ENCODE data around the gene KIF26B.

KIF26B gene

GRCh38 chr1:245188403-245188802 is 33.6 kb downstream of the KIF26B start:
- no peak for DNase-seq (ENCODE audit: low read depth)
- TF ChIP-seq, protein P1, sequence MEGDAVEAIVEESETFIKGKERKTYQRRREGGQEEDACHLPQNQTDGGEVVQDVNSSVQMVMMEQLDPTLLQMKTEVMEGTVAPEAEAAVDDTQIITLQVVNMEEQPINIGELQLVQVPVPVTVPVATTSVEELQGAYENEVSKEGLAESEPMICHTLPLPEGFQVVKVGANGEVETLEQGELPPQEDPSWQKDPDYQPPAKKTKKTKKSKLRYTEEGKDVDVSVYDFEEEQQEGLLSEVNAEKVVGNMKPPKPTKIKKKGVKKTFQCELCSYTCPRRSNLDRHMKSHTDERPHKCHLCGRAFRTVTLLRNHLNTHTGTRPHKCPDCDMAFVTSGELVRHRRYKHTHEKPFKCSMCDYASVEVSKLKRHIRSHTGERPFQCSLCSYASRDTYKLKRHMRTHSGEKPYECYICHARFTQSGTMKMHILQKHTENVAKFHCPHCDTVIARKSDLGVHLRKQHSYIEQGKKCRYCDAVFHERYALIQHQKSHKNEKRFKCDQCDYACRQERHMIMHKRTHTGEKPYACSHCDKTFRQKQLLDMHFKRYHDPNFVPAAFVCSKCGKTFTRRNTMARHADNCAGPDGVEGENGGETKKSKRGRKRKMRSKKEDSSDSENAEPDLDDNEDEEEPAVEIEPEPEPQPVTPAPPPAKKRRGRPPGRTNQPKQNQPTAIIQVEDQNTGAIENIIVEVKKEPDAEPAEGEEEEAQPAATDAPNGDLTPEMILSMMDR (IDR thresholded peaks at IDR 0.05; ENCODE audit: low read depth, low read length): no peak
- TF ChIP-seq MAX (IDR thresholded peaks at IDR 0.05; ENCODE audit: low read depth, low read length): no peak
- TF ChIP-seq POLR2A (IDR thresholded peaks at IDR 0.05; ENCODE audit: extremely low read depth, insufficient read length): no peak
- TF ChIP-seq MYC (IDR thresholded peaks at IDR 0.05; ENCODE audit: low read depth, low read length): no peak
- no peak overlapping the region for H3K4me3 ChIP-seq (ENCODE audit: low read depth, low read length)

DNA sequence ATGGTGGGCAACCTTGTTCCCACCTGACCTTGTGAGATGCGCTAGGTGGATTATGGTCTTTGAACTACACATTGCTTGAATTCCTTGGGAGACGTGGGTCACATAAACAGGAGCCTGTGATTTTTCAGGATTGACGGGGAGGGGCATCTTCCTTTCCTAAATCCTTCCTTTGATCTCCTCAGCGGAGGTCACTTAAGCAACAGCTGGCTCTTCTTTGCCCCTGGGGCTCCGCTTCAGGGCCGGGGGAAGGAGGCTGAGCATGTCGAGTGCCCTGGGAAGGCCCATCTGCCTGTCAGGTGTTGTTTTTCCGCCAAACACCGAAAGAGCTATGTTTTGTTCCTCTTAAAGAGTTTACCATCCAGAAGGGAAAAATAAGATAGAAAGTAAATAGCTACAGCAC is 40.6 kb downstream of the KIF26B start:
- no peak for TF ChIP-seq MYC (IDR thresholded peaks at IDR 0.05; ENCODE audit: low read depth, low read length)
- TF ChIP-seq, protein P1 (IDR thresholded peaks at IDR 0.05; ENCODE audit: low read depth, low read length): no peak
- no peak for TF ChIP-seq MAX (IDR thresholded peaks at IDR 0.05; ENCODE audit: low read depth, low read length)
- no peak for TF ChIP-seq POLR2A (IDR thresholded peaks at IDR 0.05; ENCODE audit: extremely low read depth, insufficient read length)
- DNase-seq (ENCODE audit: low read depth): no peak
- H3K4me3 ChIP-seq (ENCODE audit: low read depth, low read length): no peak overlapping the region

- TF ChIP-seq MYC (IDR thresholded peaks at IDR 0.05; ENCODE audit: low read depth, low read length) (no peak), MAX (IDR thresholded peaks at IDR 0.05; ENCODE audit: low read depth, low read length) (no peak), POLR2A (IDR thresholded peaks at IDR 0.05; ENCODE audit: extremely low read depth, insufficient read length) (no peak)
- TF ChIP-seq, protein P1 (IDR thresholded peaks at IDR 0.05; ENCODE audit: low read depth, low read length): no peak
- no peak for DNase-seq (ENCODE audit: low read depth)
- H3K4me3 ChIP-seq (ENCODE audit: low read depth, low read length): no peak overlapping the region
Observed at GRCh38 chr1:245197121-245197520, 42.3 kb downstream of the KIF26B start.

DNA sequence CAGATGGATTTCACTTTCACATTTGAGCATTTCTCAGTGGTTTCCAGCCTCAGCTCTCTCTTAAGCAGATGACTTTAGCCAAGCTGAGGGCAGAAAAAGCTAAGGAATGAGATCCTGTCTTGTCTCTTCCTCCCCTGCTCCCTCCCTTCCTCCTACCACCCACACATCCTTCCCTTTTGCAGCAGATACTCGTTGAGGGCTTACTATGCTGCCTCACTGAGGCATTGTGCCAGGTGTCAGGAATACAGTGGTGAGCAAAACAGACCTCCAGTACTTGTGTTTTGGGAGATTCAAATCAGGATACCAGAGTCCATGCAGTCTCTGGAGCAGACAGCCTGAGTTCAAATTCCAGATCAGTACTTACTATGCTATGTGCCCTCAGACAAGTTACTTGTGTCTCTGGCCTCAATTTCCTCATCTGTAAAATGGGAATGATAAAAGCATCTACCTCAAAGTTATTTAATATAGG is 43.2 kb downstream of the KIF26B start:
- TF ChIP-seq, protein P1 (IDR thresholded peaks at IDR 0.05; ENCODE audit: low read depth, low read length): no peak
- TF ChIP-seq MYC (IDR thresholded peaks at IDR 0.05; ENCODE audit: low read depth, low read length) (no peak), MAX (IDR thresholded peaks at IDR 0.05; ENCODE audit: low read depth, low read length) (no peak), POLR2A (IDR thresholded peaks at IDR 0.05; ENCODE audit: extremely low read depth, insufficient read length) (no peak)
- DNase-seq (ENCODE audit: low read depth): no peak
- H3K4me3 ChIP-seq (ENCODE audit: low read depth, low read length): no peak overlapping the region

DNA sequence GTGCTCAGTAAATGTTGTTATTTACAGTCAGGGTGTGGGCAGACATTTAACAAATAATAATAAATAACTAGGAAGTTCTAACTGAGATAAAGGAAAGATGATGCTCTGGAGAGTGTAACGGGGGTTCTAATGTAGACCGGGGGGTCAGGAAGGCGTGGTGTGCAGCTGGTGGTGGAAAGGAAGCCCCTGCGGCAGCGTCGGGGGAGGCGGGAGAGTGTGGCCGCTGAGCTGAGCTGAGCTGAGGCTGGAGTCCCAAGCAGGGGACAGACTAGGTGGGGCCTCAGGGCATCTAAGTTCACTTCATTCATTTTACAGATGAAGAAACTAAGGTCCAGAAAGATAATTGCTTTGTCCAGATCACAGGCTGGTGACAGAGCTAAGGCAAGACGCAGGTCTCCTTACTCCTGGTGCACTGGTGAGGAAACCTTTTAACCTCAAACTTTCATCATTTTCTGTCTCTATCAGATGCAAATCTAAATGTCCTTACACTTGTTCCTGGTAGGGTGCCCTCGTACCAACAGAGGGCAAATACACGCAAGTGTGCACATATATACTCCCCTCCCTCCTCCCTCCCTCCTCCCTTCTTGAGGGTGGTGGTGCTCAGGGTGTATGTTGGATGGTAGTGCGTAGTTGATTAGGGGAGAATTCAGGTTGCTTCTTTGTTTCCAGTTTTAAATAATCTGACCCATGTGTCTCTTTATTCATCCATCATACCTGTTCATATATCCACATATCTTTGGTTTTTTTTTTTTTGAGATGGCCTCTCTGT is 44.1 kb downstream of the KIF26B start:
- DNase-seq (ENCODE audit: low read depth): no peak
- TF ChIP-seq, protein P1 (IDR thresholded peaks at IDR 0.05; ENCODE audit: low read depth, low read length): no peak
- no peak for TF ChIP-seq MAX (IDR thresholded peaks at IDR 0.05; ENCODE audit: low read depth, low read length)
- no peak for TF ChIP-seq POLR2A (IDR thresholded peaks at IDR 0.05; ENCODE audit: extremely low read depth, insufficient read length)
- no peak for TF ChIP-seq MYC (IDR thresholded peaks at IDR 0.05; ENCODE audit: low read depth, low read length)
- no peak overlapping the region for H3K4me3 ChIP-seq (ENCODE audit: low read depth, low read length)

Measured in NB4 (cell line).